Fibroblast of pulmonary artery (primary cell): ENCODE results near the gene CPVL.

Source experiments
- DNase-seq: peaks from one replicate; pipeline ENCODE4 v3.0.0-alpha.2; 2010; ENCODE audit warnings: low read depth
- H3K4me3 ChIP-seq: replicated peaks from 2 replicates; pipeline ENCODE4 v1.5.1; 2011; ENCODE audit warnings: low read depth, mild to moderate bottlenecking, control low read depth, low read length, moderate library complexity
- TF ChIP-seq, protein P1 (sequence below): IDR thresholded peaks from 2 replicates; pipeline ENCODE4 v1.5.1; 2011; ENCODE audit warnings: mild to moderate bottlenecking, control low read depth, low read length, inconsistent platforms; ENCODE audit errors: missing control alignments

CPVL gene

DNA sequence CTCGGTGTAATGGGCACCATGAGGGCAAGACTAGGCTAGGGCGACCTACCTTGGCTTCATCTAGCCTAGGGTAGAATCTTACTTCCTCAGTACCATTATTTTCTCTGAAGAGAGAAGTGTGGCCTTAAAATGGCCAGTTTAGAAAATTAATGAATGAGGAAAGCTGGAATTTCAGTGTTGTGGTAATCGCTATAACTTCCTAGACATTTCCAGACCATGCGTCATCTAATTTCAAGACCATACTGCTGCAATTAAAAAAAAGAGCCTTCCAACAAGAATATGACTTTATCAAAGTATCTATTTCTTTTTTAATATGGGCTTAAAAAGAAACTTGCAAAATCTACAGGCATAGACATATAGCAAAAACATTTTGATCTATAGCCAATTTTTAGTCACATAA, 68.5 kb downstream of the CPVL start:
- no peak for DNase-seq
- TF ChIP-seq, protein P1, sequence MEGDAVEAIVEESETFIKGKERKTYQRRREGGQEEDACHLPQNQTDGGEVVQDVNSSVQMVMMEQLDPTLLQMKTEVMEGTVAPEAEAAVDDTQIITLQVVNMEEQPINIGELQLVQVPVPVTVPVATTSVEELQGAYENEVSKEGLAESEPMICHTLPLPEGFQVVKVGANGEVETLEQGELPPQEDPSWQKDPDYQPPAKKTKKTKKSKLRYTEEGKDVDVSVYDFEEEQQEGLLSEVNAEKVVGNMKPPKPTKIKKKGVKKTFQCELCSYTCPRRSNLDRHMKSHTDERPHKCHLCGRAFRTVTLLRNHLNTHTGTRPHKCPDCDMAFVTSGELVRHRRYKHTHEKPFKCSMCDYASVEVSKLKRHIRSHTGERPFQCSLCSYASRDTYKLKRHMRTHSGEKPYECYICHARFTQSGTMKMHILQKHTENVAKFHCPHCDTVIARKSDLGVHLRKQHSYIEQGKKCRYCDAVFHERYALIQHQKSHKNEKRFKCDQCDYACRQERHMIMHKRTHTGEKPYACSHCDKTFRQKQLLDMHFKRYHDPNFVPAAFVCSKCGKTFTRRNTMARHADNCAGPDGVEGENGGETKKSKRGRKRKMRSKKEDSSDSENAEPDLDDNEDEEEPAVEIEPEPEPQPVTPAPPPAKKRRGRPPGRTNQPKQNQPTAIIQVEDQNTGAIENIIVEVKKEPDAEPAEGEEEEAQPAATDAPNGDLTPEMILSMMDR: no peak
- no peak overlapping the region for H3K4me3 ChIP-seq

DNA sequence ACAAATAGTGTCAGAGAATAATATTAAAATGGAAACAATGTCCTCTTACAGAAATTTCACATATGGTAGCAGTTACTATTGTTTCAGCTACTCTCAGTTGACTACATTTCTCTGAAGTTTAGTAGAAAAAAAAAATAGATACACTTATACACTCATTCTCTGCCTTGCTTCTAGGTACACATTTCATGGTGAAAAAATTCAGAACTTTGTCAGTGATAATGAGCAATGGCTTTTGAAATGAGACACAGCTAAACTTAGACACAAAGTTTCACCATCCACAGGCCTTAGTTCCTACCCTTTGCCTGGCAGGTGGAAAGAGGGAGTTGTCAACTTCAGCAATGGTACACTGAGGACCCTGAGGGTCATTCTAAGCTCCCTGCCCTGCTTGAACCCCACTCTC, 69.2 kb downstream of the CPVL start:
- no peak for DNase-seq
- TF ChIP-seq, protein P1: no peak
- H3K4me3 ChIP-seq: no peak overlapping the region

DNA sequence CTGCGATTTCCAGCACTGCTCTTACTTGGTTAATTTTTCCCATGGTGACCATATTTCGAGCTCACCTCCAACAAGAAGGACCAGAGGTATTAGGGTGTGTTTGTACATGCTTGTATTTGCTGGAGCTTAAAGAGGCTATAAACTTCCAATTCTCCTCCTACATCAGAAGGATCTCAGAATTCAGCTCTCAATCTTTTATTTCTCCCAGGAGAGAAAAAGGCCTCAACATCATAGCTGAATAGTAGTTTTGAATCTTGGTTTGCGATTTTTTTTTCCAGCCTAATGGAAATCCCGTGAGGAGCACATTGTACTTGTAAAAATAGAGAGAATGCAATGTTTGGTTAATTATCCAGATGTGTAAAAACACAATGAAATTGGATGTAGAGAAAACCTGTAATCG, 69.7 kb downstream of the CPVL start:
- DNase-seq: no peak
- TF ChIP-seq, protein P1: no peak
- H3K4me3 ChIP-seq: no peak overlapping the region

DNA sequence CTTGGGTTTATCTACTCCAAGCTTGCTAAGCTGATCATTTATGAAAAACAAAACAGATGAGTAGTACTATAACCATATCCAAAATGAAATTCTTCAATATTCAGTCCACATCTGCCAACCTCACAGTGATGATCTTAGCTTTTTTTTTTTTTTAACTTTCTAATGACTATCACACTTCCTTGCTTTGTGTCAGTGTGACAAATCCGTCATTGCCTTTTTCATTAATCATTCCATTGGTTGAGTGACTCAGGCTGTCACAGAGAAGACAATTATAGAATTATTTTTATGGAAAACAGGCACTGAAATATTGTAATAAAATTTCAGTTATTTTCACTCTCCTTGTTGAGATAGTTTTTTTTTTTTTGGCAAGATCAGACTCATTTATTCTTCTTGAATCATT, 70.7 kb downstream of the CPVL start:
- DNase-seq: no peak
- no peak overlapping the region for H3K4me3 ChIP-seq
- TF ChIP-seq, protein P1: no peak

DNA sequence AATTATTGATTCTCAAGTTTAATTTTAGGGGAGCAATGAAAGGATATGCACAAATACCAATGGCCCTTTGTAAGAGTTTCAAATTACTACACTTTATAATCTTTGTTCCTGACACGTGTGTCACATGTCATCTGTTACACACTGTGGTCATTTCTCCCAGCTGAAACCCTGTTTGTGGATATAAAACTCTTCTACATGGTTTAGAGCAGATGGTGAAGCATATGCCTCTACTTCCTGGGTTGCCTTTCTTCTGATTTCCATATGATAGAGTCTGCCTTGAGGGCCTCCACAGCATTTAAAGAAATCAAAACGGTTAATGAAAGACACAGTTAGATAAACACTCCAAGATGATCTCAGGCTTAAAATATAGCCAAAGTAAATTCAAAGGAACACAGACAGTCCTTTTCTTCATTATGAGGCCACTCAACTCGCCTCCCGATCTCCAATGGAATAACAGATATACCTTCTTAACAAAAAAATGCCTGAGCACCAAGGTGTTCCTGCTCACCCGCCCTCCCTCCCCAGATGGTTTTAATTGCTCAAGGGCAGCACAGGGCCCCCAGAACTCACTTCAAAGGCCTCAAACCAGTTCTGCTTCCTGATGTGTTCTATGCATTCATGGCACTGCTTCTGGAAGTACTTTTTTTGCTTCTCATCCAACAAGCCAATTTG, 75.0 kb downstream of the CPVL start:
- H3K4me3 ChIP-seq: no peak overlapping the region
- DNase-seq: no peak
- TF ChIP-seq, protein P1: no peak

DNA sequence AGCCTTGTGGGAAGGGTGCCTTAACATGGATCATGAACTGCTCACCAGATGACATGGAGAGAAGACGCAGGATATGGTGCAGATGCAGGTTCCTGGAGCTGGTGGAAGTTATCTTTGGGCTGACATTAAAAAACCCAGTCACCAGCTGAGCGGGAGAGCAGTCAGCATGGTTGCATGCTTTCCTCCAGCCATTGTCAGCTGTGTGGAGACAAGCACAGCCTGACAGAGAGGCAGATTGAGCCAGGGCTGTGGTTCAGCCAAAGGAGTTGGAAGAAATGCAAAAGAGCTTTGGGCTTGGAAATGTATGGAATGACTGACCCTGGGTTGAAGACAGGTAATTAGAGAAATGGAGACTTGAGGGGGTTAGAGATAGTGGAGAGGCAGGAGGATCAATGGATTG, 79.7 kb downstream of the CPVL start:
- DNase-seq: no peak
- no peak overlapping the region for H3K4me3 ChIP-seq
- TF ChIP-seq, protein P1: no peak

DNA sequence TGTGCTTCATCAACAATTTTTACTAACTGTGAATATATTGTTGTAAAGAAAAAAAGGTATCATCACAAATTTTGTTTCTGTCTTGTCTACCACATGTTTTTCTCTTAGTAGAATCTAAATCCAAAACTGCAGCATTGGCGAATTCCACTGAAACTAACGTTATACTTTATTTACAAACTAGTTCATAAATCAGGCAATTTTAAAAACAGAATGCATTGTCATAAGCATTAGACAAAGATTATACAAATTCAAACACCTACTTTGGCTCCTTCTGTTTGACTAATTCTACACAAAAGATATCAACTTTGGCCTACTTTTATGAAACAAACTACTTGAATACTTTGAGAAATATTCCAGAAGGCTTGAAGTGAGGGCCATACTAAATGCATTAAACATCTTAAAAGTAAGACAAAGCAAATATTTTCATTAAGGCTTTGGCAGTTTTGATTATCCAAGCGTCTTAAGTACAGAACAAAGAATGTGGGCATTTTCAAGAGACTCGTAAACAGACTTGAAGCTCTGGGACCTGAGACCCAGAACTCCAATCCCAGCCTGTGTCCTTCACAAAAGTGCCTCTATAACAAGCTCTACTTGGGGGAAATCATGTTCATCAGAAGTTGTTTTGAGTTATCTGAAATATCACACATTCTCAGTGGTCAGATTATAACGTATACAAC, 81.0 kb downstream of the CPVL start:
- no peak for DNase-seq
- TF ChIP-seq, protein P1: no peak
- no peak overlapping the region for H3K4me3 ChIP-seq
